Uterus (tissue), 2 donors: Measurements from ENCODE around the gene ZNF609.

Experiments
- CTCF ChIP-seq, 4 experiments: fragments of 200-600 bp in 2 of 4; fragments of 450-650 bp in 2 of 4; sonication (generic) in 2 of 4; IDR thresholded peaks; one replicate each; pipeline ENCODE4 v1.5.1; 2016 to 2019; ENCODE audit warnings: antibody characterized with exemption in 4 of 4, mild to moderate bottlenecking in 2 of 4, moderate library complexity in 1 of 4
- POLR2A ChIP-seq, 2 donors: fragments of 450-650 bp; IDR thresholded peaks; one replicate each; pipeline ENCODE4 v1.6.1; 2016; ENCODE audit warnings: antibody characterized with exemption in 2 of 2, mild to moderate bottlenecking in 1 of 2, moderate library complexity in 1 of 2

DNA sequence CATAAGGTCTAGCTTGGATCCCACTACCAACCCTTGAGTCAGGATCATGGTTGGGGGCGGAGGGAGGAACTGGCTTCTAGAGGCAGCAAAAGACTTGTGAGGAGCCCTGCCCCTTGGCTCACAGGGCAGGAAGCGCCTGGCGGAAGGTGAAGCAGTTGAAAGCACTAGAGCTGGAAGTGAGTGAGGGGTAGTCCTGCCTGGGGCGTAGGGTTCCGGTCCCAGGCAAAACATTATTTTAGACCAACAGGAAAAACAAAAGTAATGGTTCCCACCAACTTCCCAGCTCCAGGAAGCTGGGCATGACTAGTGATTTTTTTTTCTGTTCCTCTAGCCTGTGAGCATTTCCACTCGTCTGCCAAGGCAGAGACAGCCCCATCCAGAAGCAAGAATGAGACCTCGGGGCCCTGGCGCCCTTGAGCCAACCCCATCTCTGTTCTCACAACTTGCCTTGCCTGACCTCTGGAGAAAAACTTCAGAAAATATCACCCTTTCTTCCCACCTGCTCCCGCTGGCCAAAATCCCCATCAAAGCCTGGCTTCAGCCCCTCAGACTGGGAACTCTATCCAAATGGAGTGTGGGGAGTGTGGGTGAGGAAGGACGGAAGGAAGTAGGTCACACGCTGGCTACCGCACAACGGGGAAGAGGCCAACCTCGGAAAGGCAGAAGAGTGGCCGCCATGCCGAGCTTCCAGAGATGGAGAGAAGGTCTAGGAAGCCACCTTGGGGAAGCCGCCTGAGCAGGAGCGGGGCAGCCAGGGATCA lies 257.5 kb downstream of the ZNF609 start:
- TF ChIP-seq CTCF (IDR thresholded peaks at IDR 0.05) (no peak), POLR2A (IDR thresholded peaks at IDR 0.05) (no peak)
